GM21786 (cell line): Measurements from ENCODE around the gene MAK.
"Not testable (repeated sequence)": the region's sequence is repeated elsewhere in the genome, so short reads cannot be mapped to it uniquely, and the experiment has no call there.

Experiments
- ATAC-seq: cut with Tn5 transposase; IDR thresholded peaks from one replicate; pipeline ENCODE4 v1.9.1; 2021; ENCODE audit not compliant: unreplicated experiment

MAK gene

DNA sequence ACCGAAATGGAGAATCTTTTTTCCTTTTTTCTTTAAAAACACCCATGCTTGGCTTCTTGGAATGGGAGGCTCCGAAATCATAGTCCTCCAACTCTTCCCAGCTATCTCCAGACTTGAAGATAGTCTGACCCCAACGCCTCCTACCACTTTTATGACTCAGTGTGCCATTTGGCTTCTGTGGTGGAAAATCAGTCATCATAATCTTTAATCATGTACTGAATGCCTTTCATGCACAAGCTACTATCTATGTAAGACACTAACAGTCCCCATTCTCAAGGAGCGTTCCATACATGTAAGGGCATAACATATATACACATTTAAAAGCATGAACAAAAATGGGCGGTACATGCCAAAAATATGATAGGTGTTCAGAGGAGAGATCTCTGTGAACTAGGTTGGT lies 46.7 kb downstream of the MAK start:
- ATAC-seq = no peak

- no peak for ATAC-seq
These were observed 59.3 kb downstream of the MAK start for GRCh38 chr6:10779076-10779475.

DNA sequence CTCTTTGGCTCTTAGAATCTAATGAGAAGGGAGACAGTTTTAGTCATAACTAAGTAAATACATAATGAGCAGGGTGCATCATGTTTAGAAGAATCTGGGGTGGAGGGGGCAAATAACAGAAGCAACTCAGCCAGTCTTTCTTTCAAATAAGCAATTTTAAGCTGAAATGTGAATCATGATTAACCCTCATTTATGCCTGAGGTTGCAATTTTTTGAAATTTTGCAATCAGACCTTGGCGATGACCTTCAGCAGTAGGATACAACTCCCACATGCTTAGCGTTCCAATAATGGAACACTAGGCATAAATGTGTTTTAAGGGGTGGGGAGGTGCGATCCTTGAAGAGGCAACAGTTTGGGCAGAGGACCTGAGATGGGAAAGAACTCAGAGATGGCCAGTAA lies 60.1 kb downstream of the MAK start:
- ATAC-seq = no peak

- ATAC-seq = no peak
These were observed 66.9 kb downstream of the MAK start for GRCh38 chr6:10771371-10771894.

GRCh38 chr6:10769419-10769818 lies 68.9 kb downstream of the MAK start:
- ATAC-seq = no peak

DNA sequence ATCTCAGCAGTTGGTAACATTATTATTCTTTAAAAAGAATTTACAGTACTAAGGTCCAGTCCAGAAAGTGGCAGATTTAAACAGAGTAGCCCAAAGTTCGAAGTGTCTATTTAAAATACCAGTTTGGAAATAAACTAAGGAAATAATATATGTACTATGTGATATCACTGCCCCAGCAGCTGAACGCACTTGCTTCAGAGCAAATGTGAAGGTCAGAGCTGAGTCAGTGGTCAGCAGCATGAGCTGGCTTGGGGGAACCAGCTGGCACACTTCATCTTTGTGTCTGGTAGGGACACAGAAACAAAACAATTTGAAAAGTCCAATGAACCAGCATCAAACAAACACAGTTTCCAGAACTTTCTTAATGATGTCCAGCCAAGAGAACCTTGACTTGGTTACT lies 75.3 kb downstream of the MAK start:
- ATAC-seq = no peak

DNA sequence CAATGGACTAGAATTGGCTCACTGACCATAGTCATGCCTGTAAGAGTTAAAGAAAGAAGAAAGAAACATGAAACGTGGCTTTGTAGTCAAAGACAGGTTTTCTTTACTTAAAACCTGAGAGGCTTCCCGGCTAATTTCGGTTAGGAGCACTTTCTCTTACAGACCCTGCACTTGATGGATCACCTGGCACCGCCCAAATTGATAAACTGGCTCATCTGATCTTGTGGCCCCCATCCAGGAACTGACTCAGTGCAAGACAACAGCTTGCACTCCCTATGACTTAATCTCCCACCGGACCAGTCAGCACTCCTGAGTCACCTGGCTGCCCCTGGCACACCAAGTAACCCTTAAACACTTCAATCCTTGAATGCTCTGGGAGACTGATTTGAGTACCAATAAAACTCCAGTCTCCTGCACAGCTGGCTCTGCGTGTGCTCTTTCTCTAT lies 78.4 kb downstream of the MAK start:
- ATAC-seq = no peak

GRCh38 chr6:10759312-10759839 lies 79.0 kb downstream of the MAK start:
- peak; percentile 48 for ATAC-seq

DNA sequence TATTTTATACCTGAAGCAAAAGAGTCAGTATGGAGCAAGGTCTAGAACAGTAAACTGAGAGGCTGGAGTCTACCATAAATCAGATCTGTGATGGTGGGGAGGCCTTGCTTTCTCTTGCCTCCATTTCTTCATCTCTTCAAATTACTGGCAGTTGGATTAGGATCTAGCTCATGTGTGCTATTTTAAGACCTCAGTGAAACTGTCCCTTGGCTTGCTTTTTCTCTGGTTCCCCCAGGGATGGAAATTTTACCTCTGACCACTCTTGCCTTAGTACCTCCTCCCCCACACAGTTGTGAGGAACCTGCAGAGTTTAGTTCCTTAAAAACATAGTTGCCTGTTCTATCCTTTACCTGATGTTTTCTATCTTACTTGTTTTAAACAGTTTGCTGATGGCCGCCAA lies 82.3 kb downstream of the MAK start:
- ATAC-seq = no peak

GRCh38 chr6:10751757-10752156 lies 86.6 kb downstream of the MAK start:
- ATAC-seq = not testable (repeated sequence)

DNA sequence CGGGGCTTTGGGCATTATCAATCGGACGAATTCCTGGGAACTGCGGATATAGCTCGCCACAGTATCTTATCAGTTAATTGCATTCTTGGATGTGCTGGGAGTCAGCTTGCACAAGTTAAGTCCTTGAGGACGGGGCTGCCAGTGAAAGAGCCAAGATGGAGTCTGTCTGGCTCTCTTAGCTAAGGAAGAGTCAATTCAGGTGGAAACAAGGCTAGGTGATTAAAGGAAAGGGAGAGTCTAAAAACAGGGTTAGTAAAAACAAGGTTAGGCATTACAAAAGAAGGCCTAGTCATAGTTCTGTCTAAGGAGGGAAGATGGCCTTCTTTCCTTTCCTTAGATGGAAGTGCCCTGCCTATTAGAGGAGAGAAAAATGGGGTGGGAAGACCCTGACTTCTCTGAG lies 87.8 kb downstream of the MAK start:
- not testable (repeated sequence) for ATAC-seq

DNA sequence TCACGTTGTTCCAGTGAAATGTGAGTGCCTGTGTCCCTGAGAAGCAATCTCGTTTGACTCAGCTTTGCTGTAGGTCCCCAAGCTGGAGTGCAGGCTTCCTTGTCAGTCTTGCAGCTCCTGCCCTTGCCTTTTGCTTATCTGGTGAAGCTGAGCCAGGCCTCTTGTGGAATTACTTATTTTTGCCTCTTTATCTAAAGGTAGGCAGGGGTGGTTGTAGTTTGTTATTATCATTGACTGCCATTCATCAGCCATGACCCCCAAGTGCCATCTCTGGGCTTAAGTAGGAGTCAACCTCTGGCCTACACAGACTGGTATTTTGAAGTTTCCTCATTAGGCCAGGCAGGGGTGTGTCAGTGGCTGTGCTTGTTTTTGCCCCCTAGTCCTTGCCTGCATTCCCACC lies 88.6 kb downstream of the MAK start:
- ATAC-seq = no peak

GRCh38 chr6:10747251-10747972 lies 90.9 kb downstream of the MAK start, which contains the start of gene TMEM14B:
Gene TMEM14B, plus strand, starts transcription at chr6:10747805. Its CDS starts 1,441 bp downstream, at chr6:10749246.
- ATAC-seq = peak; percentile 93

GRCh38 chr6:10746915-10747250 lies 91.5 kb downstream of the MAK start:
- no peak for ATAC-seq

- no peak for ATAC-seq
These were observed 93.2 kb downstream of the MAK start for GRCh38 chr6:10745116-10745515.

GRCh38 chr6:10743515-10743914 lies 94.8 kb downstream of the MAK start:
- ATAC-seq = no peak

GRCh38 chr6:10742251-10742650 lies 96.1 kb downstream of the MAK start:
- no peak for ATAC-seq

DNA sequence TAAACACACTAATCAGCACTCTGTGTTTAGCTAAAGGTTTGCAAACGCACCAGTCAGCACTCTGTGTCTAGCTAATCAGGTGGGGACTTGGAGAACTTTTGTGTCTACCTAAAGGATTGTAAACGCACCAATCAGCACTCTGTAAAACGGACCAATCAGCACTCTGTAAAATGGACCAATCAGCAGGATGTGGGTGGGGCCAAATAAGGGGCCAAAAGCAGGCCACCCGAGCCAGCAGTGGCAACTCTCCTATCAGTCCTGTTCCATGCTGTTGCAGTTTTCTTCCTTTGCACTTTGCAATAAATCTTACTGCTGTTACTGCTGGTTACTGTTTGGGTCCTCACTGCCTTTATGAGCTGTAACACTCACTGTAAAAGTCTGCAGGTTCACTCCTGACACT lies 96.7 kb downstream of the MAK start:
- ATAC-seq = not testable (repeated sequence)

DNA sequence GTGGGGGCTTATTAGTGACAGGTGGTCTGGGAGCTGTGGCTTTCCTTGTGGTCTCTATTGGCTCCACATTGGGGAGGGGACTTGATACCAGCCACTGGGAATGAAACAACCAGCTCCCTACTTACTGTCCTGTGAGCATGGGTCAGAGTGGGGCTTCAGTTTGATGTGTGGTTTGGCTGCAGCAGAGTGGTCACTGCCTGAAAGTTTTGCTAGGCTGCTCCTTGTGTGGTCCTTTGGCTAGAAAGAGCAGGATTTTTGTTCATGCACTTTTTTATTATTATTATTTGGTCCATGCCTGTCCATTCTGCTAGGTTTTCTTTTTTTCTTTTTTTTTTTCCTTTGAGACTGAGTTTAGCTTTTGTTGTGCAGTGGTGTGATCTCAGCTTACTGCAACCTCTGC lies 98.3 kb downstream of the MAK start:
- ATAC-seq = no peak

- ATAC-seq = no peak
These were observed 101.6 kb downstream of the MAK start for GRCh38 chr6:10736731-10737130.

DNA sequence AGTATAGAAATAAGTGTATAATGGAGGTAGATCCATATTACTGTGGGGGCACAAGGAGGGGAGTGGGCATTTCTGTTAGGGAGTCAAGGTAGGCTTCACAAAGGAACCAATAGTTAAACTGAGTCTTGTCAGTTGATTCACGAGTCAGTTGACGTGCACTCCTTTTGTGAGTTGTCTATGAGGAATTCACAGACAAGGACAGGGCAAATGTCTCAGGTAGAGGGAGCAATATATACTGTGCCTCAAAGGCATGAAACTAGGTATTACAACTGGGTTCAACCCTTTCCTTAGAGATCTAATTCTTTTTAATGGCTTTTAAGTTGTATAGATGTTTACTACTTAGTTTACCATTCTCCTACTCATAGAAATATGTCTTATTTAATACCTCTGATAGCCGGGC lies 104.5 kb downstream of the MAK start:
- ATAC-seq = no peak

- ATAC-seq = no peak
These were observed 105.1 kb downstream of the MAK start for GRCh38 chr6:10733151-10733715.
